Natural killer cell (primary cell): Measurements from ENCODE around the gene NDUFS6. TPM values are rescaled to one million over a fixed set of nuclear protein-coding genes. Genes with fewer than 3 reads are reported as not detected.

Source experiments
- ATAC-seq, 3 donors: fragments of 150-1000 bp in 2 of 3; fragments of 200-7000 bp in 1 of 3; cut with Tn5 transposase; 1 replicate in 1 of 3; 2 replicates in 2 of 3; pipeline ENCODE4 v1.10.0; 2021; ENCODE audit warnings: mild to moderate bottlenecking in 2 of 3, moderate library complexity in 2 of 3
- DNase-seq, 2 donors: peaks; one replicate each; pipeline versions ENCODE4 v3.0.0 to v3.0.0-alpha.2; 2013 to 2021; ENCODE audit warnings: mixed read lengths in 1 of 2
- H3K27ac ChIP-seq: one replicate; pipeline ENCODE4 v1.5.1; 2013; ENCODE audit warnings: mild to moderate bottlenecking, low read length
- H3K27me3 ChIP-seq: one replicate; pipeline ENCODE4 v1.6.1; 2013; ENCODE audit warnings: low read length; ENCODE audit not compliant: control insufficient read depth, insufficient read depth
- H3K36me3 ChIP-seq: one replicate; pipeline ENCODE4 v1.6.1; 2013; ENCODE audit warnings: low read length; ENCODE audit not compliant: control insufficient read depth, insufficient read depth
- H3K4me1 ChIP-seq: one replicate; pipeline ENCODE4 v1.6.1; 2013; ENCODE audit warnings: low read length; ENCODE audit not compliant: control insufficient read depth, insufficient read depth
- H3K4me3 ChIP-seq: one replicate; pipeline ENCODE4 v1.5.1; 2013; ENCODE audit warnings: low read length
- H3K9me3 ChIP-seq: one replicate; pipeline ENCODE4 v1.6.1; 2013; ENCODE audit warnings: low read length; ENCODE audit not compliant: control insufficient read depth, insufficient read depth
- H3K27ac Mint-ChIP-seq, 2 donors: one replicate each; pipeline ENCODE4 v1.8.0; 2022; ENCODE audit warnings: mild to moderate bottlenecking in 2 of 2, mixed read lengths in 2 of 2, moderate library complexity in 1 of 2
- H3K27me3 Mint-ChIP-seq, 2 donors: one replicate each; pipeline ENCODE4 v1.8.0; 2022; ENCODE audit warnings: low read depth in 2 of 2, mixed read lengths in 2 of 2
- H3K36me3 Mint-ChIP-seq: one replicate; pipeline ENCODE4 v1.8.0; 2022; ENCODE audit warnings: mixed read lengths
- H3K4me1 Mint-ChIP-seq, 2 donors: one replicate each; pipeline ENCODE4 v1.8.0; 2022; ENCODE audit warnings: mixed read lengths in 2 of 2
- H3K4me3 Mint-ChIP-seq: one replicate; pipeline ENCODE4 v1.8.0; 2022; ENCODE audit warnings: mild to moderate bottlenecking, moderate library complexity, mixed read lengths
- H3K9me3 Mint-ChIP-seq, 2 donors: one replicate each; pipeline ENCODE4 v1.8.0; 2022; ENCODE audit warnings: mixed read lengths in 2 of 2
- WGBS: methylation state at CpG from one replicate; pipeline ENCODE4 v1.1.7; 2013; ENCODE audit warnings: missing lambda C conversion rate; ENCODE audit not compliant: insufficient coverage; 5-methylcytosine and 5-hydroxymethylcytosine counted together
- intact Hi-C: fragments of 100-400 bp; cut with micrococcal nuclease; formaldehyde crosslinking; loops from one replicate; pipeline ENCODE4 v1.14.2; 2022
- total RNA-seq, 4 donors: library from RNA; stranded (reverse); fragments of 120-200 nt in 1 of 4; gene quantifications; one replicate each; pipeline versions ENCODE4 v1.2.3 to v1.2.4, GENCODE V29; 2013 to 2022
- TF ChIP-seq, protein P1 (sequence below): fragments of 200-600 bp; IDR thresholded peaks from one replicate; pipeline ENCODE4 v1.8.0; 2022; ENCODE audit warnings: antibody characterized with exemption

NDUFS6 gene
- total RNA-seq, 3 donors from 2014 or later (not counting 1 experiment from before 2014, with no cell fraction given), result 19.2 to 25.9 (median 22.5) TPM

- no peaks in the 10 kb centered on the region for H3K27me3 ChIP-seq
- WGBS, result 60% methylated on average over 35 of the region's 39 CpGs
- Mint-ChIP-seq H3K4me3 (no peak overlapping the region), H3K9me3 (no peaks in the 10 kb centered on the region), H3K36me3 (no peaks in the 10 kb centered on the region), H3K27me3 (no peaks in the 10 kb centered on the region), H3K27ac (no peak overlapping the region), H3K4me1 (peaks cover 11% of the 10 kb centered on the region in 2 donors)
- intact Hi-C loops, result no loop called here
- no peak overlapping the region for H3K27ac ChIP-seq
- H3K4me1 ChIP-seq, result peaks cover 13% of the 10 kb centered on the region
- ATAC-seq (peak in 2 of 3 donors; percentile 69 to 93), DNase-seq (peak; percentile 23 to 38)
- no peaks in the 10 kb centered on the region for H3K36me3 ChIP-seq
- H3K4me3 ChIP-seq, result no peak overlapping the region
- TF ChIP-seq, protein P1, sequence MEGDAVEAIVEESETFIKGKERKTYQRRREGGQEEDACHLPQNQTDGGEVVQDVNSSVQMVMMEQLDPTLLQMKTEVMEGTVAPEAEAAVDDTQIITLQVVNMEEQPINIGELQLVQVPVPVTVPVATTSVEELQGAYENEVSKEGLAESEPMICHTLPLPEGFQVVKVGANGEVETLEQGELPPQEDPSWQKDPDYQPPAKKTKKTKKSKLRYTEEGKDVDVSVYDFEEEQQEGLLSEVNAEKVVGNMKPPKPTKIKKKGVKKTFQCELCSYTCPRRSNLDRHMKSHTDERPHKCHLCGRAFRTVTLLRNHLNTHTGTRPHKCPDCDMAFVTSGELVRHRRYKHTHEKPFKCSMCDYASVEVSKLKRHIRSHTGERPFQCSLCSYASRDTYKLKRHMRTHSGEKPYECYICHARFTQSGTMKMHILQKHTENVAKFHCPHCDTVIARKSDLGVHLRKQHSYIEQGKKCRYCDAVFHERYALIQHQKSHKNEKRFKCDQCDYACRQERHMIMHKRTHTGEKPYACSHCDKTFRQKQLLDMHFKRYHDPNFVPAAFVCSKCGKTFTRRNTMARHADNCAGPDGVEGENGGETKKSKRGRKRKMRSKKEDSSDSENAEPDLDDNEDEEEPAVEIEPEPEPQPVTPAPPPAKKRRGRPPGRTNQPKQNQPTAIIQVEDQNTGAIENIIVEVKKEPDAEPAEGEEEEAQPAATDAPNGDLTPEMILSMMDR, result no peak
- no peaks in the 10 kb centered on the region for H3K9me3 ChIP-seq
Measured at GRCh38 chr5:1827886-1828397, 26.7 kb downstream of the NDUFS6 start.

- TF ChIP-seq, protein P1, result no peak
- Mint-ChIP-seq H3K36me3 (no peaks in the 10 kb centered on the region), H3K4me3 (no peak overlapping the region), H3K4me1 (peaks cover 13% of the 10 kb centered on the region in 2 donors), H3K27ac (no peak overlapping the region), H3K9me3 (no peaks in the 10 kb centered on the region), H3K27me3 (peaks cover 4 to 11% of the 10 kb centered on the region in 2 donors)
- H3K9me3 ChIP-seq, result no peaks in the 10 kb centered on the region
- no peak overlapping the region for H3K4me3 ChIP-seq
- 86% methylated on average over 17 of the region's 17 CpGs for WGBS
- ATAC-seq (no peak), DNase-seq (no peak)
- H3K4me1 ChIP-seq, result peaks cover 15% of the 10 kb centered on the region
- H3K36me3 ChIP-seq, result no peaks in the 10 kb centered on the region
- intact Hi-C loops, result no loop called here
- no peaks in the 10 kb centered on the region for H3K27me3 ChIP-seq
- H3K27ac ChIP-seq, result no peak overlapping the region
Measured at GRCh38 chr5:1830571-1831228, 29.5 kb downstream of the NDUFS6 start.

DNA sequence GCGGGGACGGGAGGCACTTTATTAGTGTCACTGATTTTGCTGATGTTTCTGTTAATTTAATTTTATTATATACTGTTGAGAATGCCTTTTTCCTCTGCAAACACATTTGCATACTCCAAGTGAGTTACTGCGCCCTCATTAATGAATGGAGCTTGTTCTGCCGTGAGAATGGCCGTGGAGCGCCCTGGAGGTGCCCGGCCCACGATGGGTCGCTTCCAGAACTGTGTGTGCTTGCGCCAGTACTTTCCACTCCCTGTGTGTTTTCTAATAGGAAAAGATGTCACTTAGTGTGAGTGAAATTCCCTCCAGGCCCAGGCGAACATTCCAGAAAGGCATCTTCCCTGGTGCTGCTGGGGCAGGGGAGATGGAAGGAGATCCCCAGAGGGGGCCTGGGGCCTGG, 30.1 kb downstream of the NDUFS6 start:
- no peaks in the 10 kb centered on the region for H3K36me3 ChIP-seq
- H3K4me3 ChIP-seq, result no peak overlapping the region
- DNase-seq (no peak), ATAC-seq (no peak)
- 97% methylated on average over 11 of the region's 11 CpGs for WGBS
- no peaks in the 10 kb centered on the region for H3K9me3 ChIP-seq
- H3K4me3 Mint-ChIP-seq, result no peak overlapping the region
- peaks cover 4 to 11% of the 10 kb centered on the region in 2 donors for H3K27me3 Mint-ChIP-seq
- peaks cover 13% of the 10 kb centered on the region in 2 donors for H3K4me1 Mint-ChIP-seq
- no peaks in the 10 kb centered on the region for H3K9me3 Mint-ChIP-seq
- H3K36me3 Mint-ChIP-seq, result no peaks in the 10 kb centered on the region
- no peaks in the 10 kb centered on the region for H3K27me3 ChIP-seq
- H3K27ac Mint-ChIP-seq, result no peak overlapping the region
- intact Hi-C loops, result no loop called here
- no peak overlapping the region for H3K27ac ChIP-seq
- TF ChIP-seq, protein P1, result no peak
- peaks cover 15% of the 10 kb centered on the region for H3K4me1 ChIP-seq
